ENCODE results near the gene KIF18A.

DNA sequence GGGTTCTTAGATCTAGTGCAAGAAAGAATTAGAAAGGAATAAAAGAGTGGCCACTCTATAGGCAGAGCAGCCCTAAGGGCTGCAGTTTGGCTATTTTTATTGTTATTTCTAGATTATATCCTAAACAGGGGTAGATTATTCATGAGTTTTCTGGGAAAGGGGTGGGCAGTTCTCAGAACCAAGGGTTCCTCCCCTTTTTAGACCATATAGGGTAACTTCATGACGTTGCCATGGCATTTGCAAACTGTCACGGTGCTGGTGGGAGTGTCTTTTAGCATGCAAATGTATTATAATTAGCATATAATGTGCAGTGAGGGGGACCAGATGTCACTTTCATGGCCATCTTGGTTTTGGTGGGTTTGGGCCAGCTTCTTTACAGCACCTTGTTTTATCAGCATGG is 44.8 kb upstream of the KIF18A start:
- TF ChIP-seq EZH2phosphoT487 (IDR thresholded peaks at IDR 0.05; ENCODE audit: low read length), result no peak
- TF ChIP-seq, protein P1, sequence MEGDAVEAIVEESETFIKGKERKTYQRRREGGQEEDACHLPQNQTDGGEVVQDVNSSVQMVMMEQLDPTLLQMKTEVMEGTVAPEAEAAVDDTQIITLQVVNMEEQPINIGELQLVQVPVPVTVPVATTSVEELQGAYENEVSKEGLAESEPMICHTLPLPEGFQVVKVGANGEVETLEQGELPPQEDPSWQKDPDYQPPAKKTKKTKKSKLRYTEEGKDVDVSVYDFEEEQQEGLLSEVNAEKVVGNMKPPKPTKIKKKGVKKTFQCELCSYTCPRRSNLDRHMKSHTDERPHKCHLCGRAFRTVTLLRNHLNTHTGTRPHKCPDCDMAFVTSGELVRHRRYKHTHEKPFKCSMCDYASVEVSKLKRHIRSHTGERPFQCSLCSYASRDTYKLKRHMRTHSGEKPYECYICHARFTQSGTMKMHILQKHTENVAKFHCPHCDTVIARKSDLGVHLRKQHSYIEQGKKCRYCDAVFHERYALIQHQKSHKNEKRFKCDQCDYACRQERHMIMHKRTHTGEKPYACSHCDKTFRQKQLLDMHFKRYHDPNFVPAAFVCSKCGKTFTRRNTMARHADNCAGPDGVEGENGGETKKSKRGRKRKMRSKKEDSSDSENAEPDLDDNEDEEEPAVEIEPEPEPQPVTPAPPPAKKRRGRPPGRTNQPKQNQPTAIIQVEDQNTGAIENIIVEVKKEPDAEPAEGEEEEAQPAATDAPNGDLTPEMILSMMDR (IDR thresholded peaks at IDR 0.05; ENCODE audit: low read length), result no peak

Measured in MM.1S (cell line).